Peyer's patch (tissue), 4 donors: Measurements from ENCODE around the gene THRA. TPM values are rescaled to one million over a fixed set of nuclear protein-coding genes. Genes with fewer than 3 reads are reported as not detected.
A peak's percentile ranks its signal among the peaks of the same experiment; 100 is the strongest.

Source experiments
- DNase-seq, 3 donors: peaks; one replicate each; pipeline ENCODE4 v3.0.0-alpha.2; 2017 to 2019
- H3K27ac ChIP-seq, 4 donors: fragments of 200-600 bp; sonication (generic); one replicate each; pipeline ENCODE4 v1.5.1; 2016 to 2019
- H3K27me3 ChIP-seq, 2 donors: fragments of 200-600 bp; sonication (generic); one replicate each; pipeline ENCODE4 v1.5.1; 2019
- H3K36me3 ChIP-seq, 3 donors: fragments of 200-600 bp; sonication (generic); one replicate each; pipeline ENCODE4 v1.5.1; 2016 to 2019
- H3K4me1 ChIP-seq, 4 donors: fragments of 200-600 bp; sonication (generic); one replicate each; pipeline ENCODE4 v1.5.1; 2016 to 2019
- H3K4me3 ChIP-seq, 4 donors: fragments of 200-600 bp; sonication (generic); 1 replicate in 3 of 4; 2 replicates in 1 of 4; pipeline ENCODE4 v1.5.1; 2016 to 2019; ENCODE audit warnings: mild to moderate bottlenecking in 1 of 4
- H3K9me3 ChIP-seq, 4 donors: fragments of 200-600 bp; sonication (generic); one replicate each; pipeline ENCODE4 v1.5.1; 2016 to 2019; ENCODE audit warnings: mild to moderate bottlenecking in 1 of 4
- CTCF ChIP-seq, 6 experiments: fragments of 450-650 bp in 4 of 6; fragments of 200-600 bp in 2 of 6; sonication (generic) in 1 of 6; IDR thresholded peaks; one replicate each; pipeline ENCODE4 v1.5.1; 2017 to 2019; ENCODE audit warnings: antibody characterized with exemption in 6 of 6, mild to moderate bottlenecking in 3 of 6, moderate library complexity in 1 of 6
- POLR2A ChIP-seq, 2 donors: fragments of 450-650 bp; IDR thresholded peaks; one replicate each; pipeline ENCODE4 v1.5.1; 2017; ENCODE audit warnings: antibody characterized with exemption in 2 of 2, mild to moderate bottlenecking in 2 of 2, moderate library complexity in 2 of 2
- total RNA-seq, 4 donors: library from RNA; depleted of rRNA; stranded (reverse); fragments of >200 nt; gene quantifications; one replicate each; pipeline ENCODE4 v1.1.0, GENCODE V29; 2016

THRA gene
- total RNA-seq, 4 donors from 2014 or later, result 43.4 to 80.5 (median 68.5) TPM

GRCh38 chr17:40094874-40095273 lies 32.1 kb downstream of the THRA start:
- H3K36me3 ChIP-seq, result peaks cover 0 to 57% (median 0%) of the 10 kb centered on the region in 3 donors
- H3K4me1 ChIP-seq, result peaks cover 8 to 72% (median 33%) of the 10 kb centered on the region in 4 donors
- peak overlapping the region; percentile 93 to 99 (median 96) for H3K27ac ChIP-seq
- no peak for TF ChIP-seq POLR2A (IDR thresholded peaks at IDR 0.05)
- no peak for TF ChIP-seq CTCF (IDR thresholded peaks at IDR 0.05)
- H3K4me3 ChIP-seq, result no peak overlapping the region
- H3K9me3 ChIP-seq, result no peaks in the 10 kb centered on the region
- DNase-seq, result no peak
- no peaks in the 10 kb centered on the region for H3K27me3 ChIP-seq

DNA sequence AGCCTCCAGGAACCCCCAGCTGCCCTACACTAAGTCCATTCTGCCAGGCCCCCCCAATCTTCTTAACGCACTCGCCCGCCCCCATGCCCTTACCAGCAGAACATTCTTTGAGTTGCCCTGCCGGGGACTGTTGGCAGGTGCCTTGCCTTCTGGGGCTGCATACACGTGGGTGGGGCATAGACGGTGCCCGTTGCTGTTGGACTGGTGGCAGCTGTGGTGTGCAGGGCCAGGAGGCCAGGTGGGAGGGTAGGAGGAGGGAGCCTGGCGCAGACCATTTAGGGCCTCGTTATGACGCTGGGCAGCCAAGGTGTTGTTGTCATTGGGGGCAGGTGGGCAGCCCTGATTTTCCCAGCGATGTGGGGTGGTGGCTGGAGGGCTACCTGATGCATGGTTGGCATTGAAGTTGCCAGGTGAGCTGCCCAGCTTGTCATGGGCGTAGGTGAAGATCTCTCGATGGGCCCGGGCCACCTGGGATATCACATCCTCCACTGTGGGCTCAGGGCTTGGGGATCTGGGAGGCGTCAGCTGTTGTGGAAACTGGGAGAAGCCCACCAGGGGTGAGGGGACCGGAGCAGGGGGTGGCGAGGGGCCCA lies 32.7 kb downstream of the THRA start:
- Histone ChIP-seq H3K36me3 (peaks cover 0 to 53% (median 0%) of the 10 kb centered on the region in 3 donors), H3K9me3 (peaks cover 0 to 3% (median 0%) of the 10 kb centered on the region in 4 donors), H3K4me3 (peak overlapping the region in 1 of 4 donors; percentile 6), H3K4me1 (peaks cover 8 to 67% (median 33%) of the 10 kb centered on the region in 4 donors), H3K27me3 (no peaks in the 10 kb centered on the region), H3K27ac (peak overlapping the region; percentile 93 to 99 (median 96))
- TF ChIP-seq CTCF (IDR thresholded peaks at IDR 0.05), result no peak
- TF ChIP-seq POLR2A (IDR thresholded peaks at IDR 0.05), result no peak
- no peak for DNase-seq

DNA sequence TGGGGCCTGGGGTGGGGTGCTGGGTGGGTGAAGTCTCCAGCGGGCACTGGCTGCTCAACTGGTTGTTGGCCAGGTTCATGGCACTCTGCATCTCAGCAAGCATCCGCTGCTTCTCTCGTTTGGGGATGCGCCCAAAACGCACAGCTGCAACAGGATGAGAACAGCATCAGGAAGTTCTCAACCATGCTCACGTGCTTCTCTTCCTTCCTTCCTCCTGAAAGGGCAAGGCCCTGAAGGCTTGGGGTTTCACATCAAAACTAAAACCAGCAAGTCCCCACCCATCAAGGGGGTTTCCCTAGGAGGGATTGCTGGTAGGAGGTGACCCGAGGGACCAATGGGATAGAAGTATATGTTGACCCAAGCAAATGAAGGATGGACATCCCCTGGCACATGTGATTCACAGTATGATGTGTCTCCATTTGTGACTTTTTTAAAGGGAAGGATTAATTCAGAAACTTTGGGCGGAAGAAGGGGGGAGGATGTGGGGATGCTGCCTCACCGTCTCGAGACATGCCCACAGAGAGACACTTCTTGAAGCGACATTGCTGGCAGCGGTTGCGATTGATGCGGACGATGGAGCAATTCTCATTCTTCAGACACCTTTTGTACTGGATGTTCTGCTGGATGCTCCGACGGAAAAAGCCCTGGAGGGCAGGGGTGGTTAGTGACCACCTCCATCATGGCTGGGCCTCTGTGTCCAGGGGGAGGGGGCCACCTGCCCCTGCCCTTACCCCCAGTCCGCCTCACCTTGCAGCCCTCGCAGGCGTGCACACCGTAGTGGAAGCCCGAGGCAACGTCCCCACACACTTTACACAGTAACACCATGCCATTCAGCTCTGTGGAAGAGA lies 33.4 kb downstream of the THRA start:
- peaks cover 8 to 72% (median 33%) of the 10 kb centered on the region in 4 donors for H3K4me1 ChIP-seq
- TF ChIP-seq POLR2A (IDR thresholded peaks at IDR 0.05) (peak in 1 of 2 donors; percentile 19), CTCF (IDR thresholded peaks at IDR 0.05) (no peak)
- H3K36me3 ChIP-seq, result peaks cover 0 to 53% (median 0%) of the 10 kb centered on the region in 3 donors

DNA sequence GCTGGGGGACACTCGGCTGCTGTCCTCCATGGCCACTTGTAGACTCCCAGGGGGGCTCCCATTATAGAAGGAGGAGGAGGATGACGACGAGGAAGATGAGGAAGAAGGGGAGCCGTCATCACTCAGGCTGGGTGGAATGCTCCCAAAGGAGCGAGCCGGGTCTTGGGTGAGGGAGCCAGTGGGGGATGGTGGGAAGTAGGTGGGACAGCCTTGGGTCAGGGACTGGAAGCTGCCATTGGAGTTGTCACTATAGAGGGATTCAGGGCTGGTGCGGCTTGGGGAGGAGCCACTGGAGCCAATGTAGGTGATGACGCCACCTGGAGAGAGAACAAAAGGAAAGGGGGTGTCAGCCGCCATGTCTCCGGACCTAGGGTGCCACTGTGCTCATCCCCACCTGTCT lies 34.3 kb downstream of the THRA start:
- Histone ChIP-seq H3K4me1 (peaks cover 14 to 75% (median 33%) of the 10 kb centered on the region in 4 donors), H3K36me3 (peaks cover 0 to 53% (median 0%) of the 10 kb centered on the region in 3 donors)
- DNase-seq, result no peak

More for the DNA sequence above, 33.4 kb downstream of the THRA start:
- peak in 2 of 3 donors; percentile 89 to 93 for DNase-seq
- H3K9me3 ChIP-seq, result peaks cover 0 to 3% (median 0%) of the 10 kb centered on the region in 4 donors
- no peaks in the 10 kb centered on the region for H3K27me3 ChIP-seq
- peak overlapping the region; percentile 93 to 99 (median 96) for H3K27ac ChIP-seq
- H3K4me3 ChIP-seq, result peak overlapping the region in 2 of 4 donors; percentile 9 to 18

More for the DNA sequence above, 34.3 kb downstream of the THRA start:
- peak overlapping the region; percentile 93 to 99 (median 96) for H3K27ac ChIP-seq
- H3K4me3 ChIP-seq, result peak overlapping the region in 2 of 4 donors; percentile 37 to 79
- no peak for TF ChIP-seq CTCF (IDR thresholded peaks at IDR 0.05)
- no peak for TF ChIP-seq POLR2A (IDR thresholded peaks at IDR 0.05)
- peaks cover 0 to 3% (median 0%) of the 10 kb centered on the region in 4 donors for H3K9me3 ChIP-seq
- no peaks in the 10 kb centered on the region for H3K27me3 ChIP-seq
